GM04504 (cell line): Measurements from ENCODE around the gene TLDC2.
A peak's percentile ranks its signal among the peaks of the same experiment; 100 is the strongest.
"Not testable (repeated sequence)": the region's sequence is repeated elsewhere in the genome, so short reads cannot be mapped to it uniquely, and the experiment has no call there.

Experiments used
- DNase-seq: peaks from one replicate; pipeline ENCODE4 v3.0.0-alpha.2; 2012; ENCODE audit warnings: low read depth

Gene TLDC2

GRCh38 chr20:36875702-36876472, at the start of gene TLDC2:
Gene TLDC2 (plus strand): TSS chr20:36876138. CDS start chr20:36876175, 37 bp downstream.
- no peak for DNase-seq

GRCh38 chr20:36826554-36827244, 49.2 kb upstream of the TLDC2 start:
- no peak for DNase-seq

GRCh38 chr20:36827541-36828279, 48.2 kb upstream of the TLDC2 start:
- no peak for DNase-seq

GRCh38 chr20:36830791-36831691, 44.9 kb upstream of the TLDC2 start:
- DNase-seq = no peak

- no peak for DNase-seq
Observed at GRCh38 chr20:36832791-36833190, 43.1 kb upstream of the TLDC2 start.

GRCh38 chr20:36833275-36834020, 42.5 kb upstream of the TLDC2 start:
- DNase-seq = no peak

- DNase-seq = no peak
Observed at GRCh38 chr20:36835025-36835424, 40.9 kb upstream of the TLDC2 start.

GRCh38 chr20:36835453-36836198, 40.3 kb upstream of the TLDC2 start:
- DNase-seq = peak; percentile 91

- DNase-seq = no peak
Observed at GRCh38 chr20:36836591-36837269, 39.2 kb upstream of the TLDC2 start.

- not testable (repeated sequence) for DNase-seq
Observed at GRCh38 chr20:36838376-36838775, 37.6 kb upstream of the TLDC2 start.

- DNase-seq = no peak
Observed at GRCh38 chr20:36839150-36839549, 36.8 kb upstream of the TLDC2 start.

- not testable (repeated sequence) for DNase-seq
Observed at GRCh38 chr20:36841030-36841429, 34.9 kb upstream of the TLDC2 start.

- DNase-seq = no peak
Observed at GRCh38 chr20:36845288-36845971, 30.5 kb upstream of the TLDC2 start.

- DNase-seq = peak; percentile 50
Observed at GRCh38 chr20:36847009-36847709, 28.8 kb upstream of the TLDC2 start.

- DNase-seq = no peak
Observed at GRCh38 chr20:36847710-36848040, 28.3 kb upstream of the TLDC2 start.

GRCh38 chr20:36848078-36848660, 27.8 kb upstream of the TLDC2 start:
- DNase-seq = peak; percentile 75

- no peak for DNase-seq
Observed at GRCh38 chr20:36848677-36849076, 27.3 kb upstream of the TLDC2 start.
